ENCODE data around the gene AARS2.
A peak's percentile ranks its signal among the peaks of the same experiment; 100 is the strongest.

Gene AARS2

DNA sequence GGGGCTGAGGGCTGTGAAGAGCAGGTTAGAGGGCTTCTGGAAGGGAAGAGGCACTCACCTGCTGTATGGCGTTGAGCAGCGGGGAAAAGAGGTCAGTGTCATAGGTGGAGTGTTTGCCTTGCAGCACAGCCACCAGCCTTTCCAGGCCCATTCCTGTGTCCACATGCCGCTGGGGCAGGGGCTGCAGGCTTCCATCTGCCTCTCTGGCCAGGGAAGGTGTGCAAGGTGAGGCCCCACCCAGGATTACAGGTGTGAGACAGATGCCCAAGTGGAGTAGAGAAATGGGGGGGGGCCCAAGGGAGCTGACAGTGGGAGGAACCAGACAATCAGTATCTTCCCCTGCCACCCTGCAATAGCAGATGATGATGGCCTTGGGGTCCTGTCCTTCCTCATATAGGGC is 2.9 kb downstream of the AARS2 start:
- TF ChIP-seq, protein P1, sequence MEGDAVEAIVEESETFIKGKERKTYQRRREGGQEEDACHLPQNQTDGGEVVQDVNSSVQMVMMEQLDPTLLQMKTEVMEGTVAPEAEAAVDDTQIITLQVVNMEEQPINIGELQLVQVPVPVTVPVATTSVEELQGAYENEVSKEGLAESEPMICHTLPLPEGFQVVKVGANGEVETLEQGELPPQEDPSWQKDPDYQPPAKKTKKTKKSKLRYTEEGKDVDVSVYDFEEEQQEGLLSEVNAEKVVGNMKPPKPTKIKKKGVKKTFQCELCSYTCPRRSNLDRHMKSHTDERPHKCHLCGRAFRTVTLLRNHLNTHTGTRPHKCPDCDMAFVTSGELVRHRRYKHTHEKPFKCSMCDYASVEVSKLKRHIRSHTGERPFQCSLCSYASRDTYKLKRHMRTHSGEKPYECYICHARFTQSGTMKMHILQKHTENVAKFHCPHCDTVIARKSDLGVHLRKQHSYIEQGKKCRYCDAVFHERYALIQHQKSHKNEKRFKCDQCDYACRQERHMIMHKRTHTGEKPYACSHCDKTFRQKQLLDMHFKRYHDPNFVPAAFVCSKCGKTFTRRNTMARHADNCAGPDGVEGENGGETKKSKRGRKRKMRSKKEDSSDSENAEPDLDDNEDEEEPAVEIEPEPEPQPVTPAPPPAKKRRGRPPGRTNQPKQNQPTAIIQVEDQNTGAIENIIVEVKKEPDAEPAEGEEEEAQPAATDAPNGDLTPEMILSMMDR (conservative IDR thresholded peaks at IDR 0.05), result no peak
- H3K27ac ChIP-seq, result no peak overlapping the region

DNA sequence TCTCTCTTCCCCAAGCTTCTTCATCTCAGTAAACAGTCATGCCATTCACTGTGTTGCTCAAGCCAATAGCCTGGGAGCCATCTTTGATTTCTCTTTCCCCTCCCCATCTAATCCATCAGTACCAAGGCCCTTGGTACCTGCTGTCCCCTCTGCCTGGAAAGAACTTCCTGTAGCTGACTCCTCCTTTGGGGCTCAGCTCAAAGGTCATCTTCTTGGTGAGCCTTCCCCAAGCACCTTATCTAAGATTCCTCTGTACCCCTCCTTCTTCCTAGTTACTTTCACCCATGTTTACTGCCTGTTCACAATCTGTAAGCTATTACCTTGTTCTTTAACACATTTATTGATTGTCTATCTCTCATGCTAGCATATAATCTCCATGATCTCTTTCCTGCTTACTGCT is 3.5 kb downstream of the AARS2 start:
- no peak overlapping the region for H3K27ac ChIP-seq

DNA sequence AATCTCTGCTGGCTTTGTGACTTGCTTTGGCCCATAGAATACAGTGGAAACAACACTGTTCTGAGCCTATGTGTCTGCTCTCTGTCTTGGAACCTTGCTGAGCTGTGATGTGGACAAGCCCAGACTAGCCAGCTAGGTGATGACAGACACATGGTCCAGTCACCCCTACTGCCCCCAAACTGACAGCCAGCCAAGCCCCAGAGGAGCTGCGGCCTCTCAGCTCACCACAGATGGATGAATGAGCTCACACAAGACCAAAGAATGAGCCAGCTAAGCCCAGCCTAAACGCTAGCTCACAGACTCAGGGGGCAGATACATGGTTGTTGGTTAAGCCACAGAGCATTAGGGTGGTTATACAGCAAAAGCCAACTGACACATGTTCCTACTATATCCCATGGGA is 4.1 kb downstream of the AARS2 start:
- TF ChIP-seq, protein P1 (conservative IDR thresholded peaks at IDR 0.05), result no peak
- H3K27ac ChIP-seq, result no peak overlapping the region

More for the DNA sequence above, 3.5 kb downstream of the AARS2 start:
- TF ChIP-seq, protein P1 (conservative IDR thresholded peaks at IDR 0.05), result no peak

DNA sequence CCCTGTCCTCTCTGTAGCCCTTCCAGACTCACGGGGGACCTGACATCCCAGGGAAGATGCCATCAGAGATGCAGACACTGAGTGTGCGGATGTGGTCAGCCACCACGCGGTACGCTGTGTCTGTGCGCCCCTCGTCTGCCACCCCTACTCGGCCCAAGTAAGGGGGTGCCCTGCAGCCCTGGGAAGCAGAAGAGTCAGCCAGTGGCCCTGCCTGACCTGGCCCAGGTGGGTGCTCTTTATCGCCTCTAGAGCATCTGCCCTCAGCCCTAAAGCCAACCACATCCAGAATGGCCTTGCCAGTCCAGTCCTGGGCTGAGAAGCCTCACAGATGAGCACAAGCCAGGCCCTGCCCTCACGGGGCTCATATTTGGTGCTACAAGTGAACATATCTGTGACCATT is 5.9 kb downstream of the AARS2 start:
- H3K27ac ChIP-seq, result no peak overlapping the region
- TF ChIP-seq, protein P1 (conservative IDR thresholded peaks at IDR 0.05), result no peak

DNA sequence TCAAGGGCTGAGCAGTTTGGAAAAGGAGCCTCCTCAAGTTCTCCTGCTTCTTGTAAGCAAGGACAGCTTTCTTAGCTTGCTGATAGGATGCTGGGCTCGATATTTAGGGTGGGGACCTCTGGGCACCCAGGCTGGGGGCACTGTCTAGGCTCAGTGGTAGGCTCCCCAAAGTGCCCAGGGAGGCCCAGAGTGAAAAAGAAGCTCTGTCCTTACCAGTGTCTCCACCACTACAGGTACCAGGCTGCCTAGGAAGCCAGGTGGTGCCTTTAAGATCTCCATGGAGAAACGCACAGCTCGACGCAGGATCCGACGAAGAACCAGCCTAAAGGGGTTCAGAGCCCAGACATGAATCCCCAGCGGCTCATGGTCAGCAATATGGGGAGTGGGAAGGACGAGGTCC is 6.4 kb downstream of the AARS2 start:
- H3K27ac ChIP-seq, result no peak overlapping the region
- TF ChIP-seq, protein P1 (conservative IDR thresholded peaks at IDR 0.05), result no peak

DNA sequence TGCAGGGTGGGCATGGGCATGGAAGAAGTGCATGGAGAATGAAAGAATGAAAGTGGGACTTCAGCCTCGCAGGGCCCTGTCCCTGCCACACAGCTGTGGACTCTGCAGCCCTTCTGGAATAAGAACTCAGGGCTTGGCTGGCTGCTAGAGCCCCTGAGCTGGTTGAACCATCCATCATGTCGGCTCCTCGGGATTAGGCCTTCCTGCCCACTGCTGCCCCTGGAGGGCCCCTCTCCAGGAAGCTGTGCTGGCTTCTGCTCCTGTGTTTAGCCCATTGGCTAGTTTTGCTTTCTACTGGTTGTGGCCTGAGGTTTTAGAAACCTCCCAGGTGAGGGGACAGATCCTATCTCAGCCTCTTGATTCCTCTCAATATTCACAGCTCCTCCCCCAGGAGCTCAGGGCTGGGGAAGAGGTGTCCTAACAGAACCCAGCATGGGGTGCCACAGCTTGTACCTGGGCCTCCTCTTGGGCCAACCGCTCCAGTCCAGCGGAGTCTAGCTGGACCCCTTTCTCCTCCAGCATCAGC is 7.9 kb downstream of the AARS2 start:
- H3K27ac ChIP-seq, result no peak overlapping the region
- TF ChIP-seq, protein P1 (conservative IDR thresholded peaks at IDR 0.05), result no peak

DNA sequence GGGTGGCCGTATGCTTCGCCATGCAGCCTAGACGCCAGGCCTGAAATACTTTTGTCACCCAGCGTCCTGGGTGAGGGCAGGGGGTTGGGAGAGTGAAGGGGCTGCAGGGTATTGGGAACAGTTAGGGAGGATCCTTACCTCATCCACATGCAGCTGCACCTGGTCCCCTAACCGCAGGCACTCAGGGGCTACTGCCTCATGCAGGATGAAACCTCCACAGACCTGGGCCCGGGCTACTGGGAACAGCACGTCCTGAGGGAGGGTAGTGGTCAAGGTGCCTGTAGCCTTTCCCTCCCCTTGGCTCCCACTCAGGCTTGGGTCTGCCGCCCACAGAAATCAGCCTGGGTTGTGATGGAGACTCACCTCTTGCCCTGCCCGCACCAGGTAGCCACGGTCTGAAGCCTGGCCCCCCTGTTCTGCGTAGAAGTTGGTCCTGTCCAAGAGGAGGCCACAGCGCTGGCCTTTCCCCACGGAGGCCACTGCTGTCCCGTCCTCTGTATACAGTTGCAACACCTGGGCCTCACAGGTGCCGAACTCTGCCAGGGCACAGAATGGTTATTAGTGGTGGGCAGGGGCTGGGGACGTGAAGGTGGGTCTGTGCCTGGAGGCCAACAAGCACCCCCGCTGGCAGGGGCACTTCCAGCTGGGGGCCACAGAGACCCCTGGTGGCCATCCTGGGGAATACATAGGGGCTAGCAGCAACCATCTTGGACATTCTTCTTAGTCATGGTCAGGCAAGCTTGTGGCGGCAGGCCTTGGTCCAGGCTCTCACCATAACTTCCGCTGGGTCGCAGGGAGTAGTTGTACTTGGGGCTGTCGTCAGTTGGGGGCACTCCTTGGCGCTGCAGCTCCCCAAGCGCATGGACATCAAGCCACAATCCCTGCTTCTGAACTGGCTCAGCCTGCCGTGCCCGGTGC is 8.6 kb downstream of the AARS2 start:
- TF ChIP-seq, protein P1 (conservative IDR thresholded peaks at IDR 0.05), result peak; percentile 91
- no peak overlapping the region for H3K27ac ChIP-seq

All from VCaP (cell line).